Ectodermal cell (in vitro differentiated cells): Measurements from ENCODE around the gene RAD51B.

Source experiments
- H3K27ac ChIP-seq: 2 replicates; pipeline ENCODE4 v1.7.0; 2013; ENCODE audit warnings: mild to moderate bottlenecking, low read depth, low read length; ENCODE audit not compliant: insufficient read depth, poor library complexity, severe bottlenecking
- H3K27me3 ChIP-seq: 2 replicates; pipeline ENCODE4 v1.7.0; 2013; ENCODE audit warnings: mild to moderate bottlenecking, low read length; ENCODE audit not compliant: insufficient read depth, control insufficient read depth, poor library complexity, severe bottlenecking
- H3K36me3 ChIP-seq: one replicate; pipeline ENCODE4 v1.7.0; 2013; ENCODE audit warnings: low read length; ENCODE audit not compliant: control insufficient read depth, insufficient read depth
- H3K4me1 ChIP-seq: one replicate; pipeline ENCODE4 v1.7.0; 2013; ENCODE audit warnings: low read length; ENCODE audit not compliant: control insufficient read depth, insufficient read depth
- H3K4me3 ChIP-seq: 2 replicates; pipeline ENCODE4 v1.7.0; 2013; ENCODE audit warnings: low read depth, low read length, control low read depth; ENCODE audit not compliant: insufficient read depth
- H3K9me3 ChIP-seq: 2 replicates; pipeline ENCODE4 v1.7.0; 2013; ENCODE audit warnings: mild to moderate bottlenecking, low read length, moderate library complexity; ENCODE audit not compliant: control insufficient read depth
- WGBS, 2 experiments: methylation state at CpG; one replicate each; pipeline ENCODE4 v1.1.7; 2013; ENCODE audit warnings: missing lambda C conversion rate in 2 of 2; 5-methylcytosine and 5-hydroxymethylcytosine counted together

RAD51B gene

GRCh38 chr14:68552602-68553001 is 733.0 kb downstream of the RAD51B start:
- Histone ChIP-seq H3K27ac (no peak overlapping the region), H3K36me3 (no peaks in the 10 kb centered on the region), H3K4me1 (peaks cover 25% of the 10 kb centered on the region), H3K27me3 (no peaks in the 10 kb centered on the region), H3K4me3 (no peak overlapping the region), H3K9me3 (no peaks in the 10 kb centered on the region)
- 78 to 90% methylated on average over 2 of the region's 2 CpGs for WGBS, 2 experiments

GRCh38 chr14:68553311-68553710 is 733.7 kb downstream of the RAD51B start:
- Histone ChIP-seq H3K4me3 (no peak overlapping the region), H3K27ac (no peak overlapping the region), H3K27me3 (no peaks in the 10 kb centered on the region), H3K36me3 (no peaks in the 10 kb centered on the region), H3K9me3 (no peaks in the 10 kb centered on the region), H3K4me1 (peaks cover 18% of the 10 kb centered on the region)
- WGBS, 2 experiments, result 83 to 88% methylated on average over 3 of the region's 3 CpGs

GRCh38 chr14:68554231-68554630 is 734.7 kb downstream of the RAD51B start:
- H3K9me3 ChIP-seq, result no peaks in the 10 kb centered on the region
- no peak overlapping the region for H3K27ac ChIP-seq
- no peaks in the 10 kb centered on the region for H3K36me3 ChIP-seq
- H3K4me1 ChIP-seq, result peaks cover 9% of the 10 kb centered on the region
- no peak overlapping the region for H3K4me3 ChIP-seq
- no peaks in the 10 kb centered on the region for H3K27me3 ChIP-seq
- 85 to 88% methylated on average over 4 of the region's 4 CpGs for WGBS, 2 experiments

GRCh38 chr14:68556253-68556652 is 736.7 kb downstream of the RAD51B start:
- WGBS, 2 experiments, result 96 to 97% methylated on average over 4 of the region's 4 CpGs
- Histone ChIP-seq H3K4me1 (peaks cover 1% of the 10 kb centered on the region), H3K27ac (no peak overlapping the region), H3K36me3 (no peaks in the 10 kb centered on the region), H3K9me3 (no peaks in the 10 kb centered on the region), H3K27me3 (no peaks in the 10 kb centered on the region), H3K4me3 (no peak overlapping the region)

GRCh38 chr14:68557648-68558047 is 738.1 kb downstream of the RAD51B start:
- H3K9me3 ChIP-seq, result no peaks in the 10 kb centered on the region
- peaks cover 13% of the 10 kb centered on the region for H3K4me1 ChIP-seq
- H3K27ac ChIP-seq, result no peak overlapping the region
- no peak overlapping the region for H3K4me3 ChIP-seq
- H3K27me3 ChIP-seq, result no peaks in the 10 kb centered on the region
- 83 to 92% methylated on average over 2 of the region's 2 CpGs for WGBS, 2 experiments
- no peaks in the 10 kb centered on the region for H3K36me3 ChIP-seq

GRCh38 chr14:68558096-68558495 is 738.5 kb downstream of the RAD51B start:
- no peak overlapping the region for H3K27ac ChIP-seq
- no peaks in the 10 kb centered on the region for H3K9me3 ChIP-seq
- H3K27me3 ChIP-seq, result no peaks in the 10 kb centered on the region
- no peak overlapping the region for H3K4me3 ChIP-seq
- WGBS, 2 experiments, result 94 to 97% methylated on average over 11 of the region's 11 CpGs
- no peaks in the 10 kb centered on the region for H3K36me3 ChIP-seq
- peaks cover 16% of the 10 kb centered on the region for H3K4me1 ChIP-seq

GRCh38 chr14:68559949-68560348 is 740.4 kb downstream of the RAD51B start:
- Histone ChIP-seq H3K27me3 (no peaks in the 10 kb centered on the region), H3K27ac (no peak overlapping the region), H3K4me3 (no peak overlapping the region), H3K4me1 (peaks cover 33% of the 10 kb centered on the region), H3K36me3 (no peaks in the 10 kb centered on the region), H3K9me3 (no peaks in the 10 kb centered on the region)
- 94 to 97% methylated on average over 2 to 5 of the region's 5 CpGs for WGBS, 2 experiments

GRCh38 chr14:68561531-68562007 is 742.0 kb downstream of the RAD51B start:
- no peak overlapping the region for H3K27ac ChIP-seq
- H3K4me3 ChIP-seq, result no peak overlapping the region
- H3K36me3 ChIP-seq, result no peaks in the 10 kb centered on the region
- H3K9me3 ChIP-seq, result no peaks in the 10 kb centered on the region
- WGBS, 2 experiments, result 80 to 82% methylated on average over 10 of the region's 10 CpGs
- H3K27me3 ChIP-seq, result no peaks in the 10 kb centered on the region
- peaks cover 36% of the 10 kb centered on the region for H3K4me1 ChIP-seq

GRCh38 chr14:68562911-68563250 is 743.3 kb downstream of the RAD51B start:
- Histone ChIP-seq H3K27me3 (no peaks in the 10 kb centered on the region), H3K36me3 (no peaks in the 10 kb centered on the region), H3K27ac (no peak overlapping the region), H3K4me3 (no peak overlapping the region), H3K4me1 (peaks cover 40% of the 10 kb centered on the region), H3K9me3 (no peaks in the 10 kb centered on the region)
- WGBS, 2 experiments, result 93 to 97% methylated on average over 9 of the region's 9 CpGs

GRCh38 chr14:68563251-68564131 is 743.9 kb downstream of the RAD51B start:
- WGBS, 2 experiments, result 88 to 91% methylated on average over 21 of the region's 21 CpGs
- H3K4me1 ChIP-seq, result peaks cover 45% of the 10 kb centered on the region
- H3K4me3 ChIP-seq, result no peak overlapping the region
- no peaks in the 10 kb centered on the region for H3K27me3 ChIP-seq
- H3K9me3 ChIP-seq, result no peaks in the 10 kb centered on the region
- no peaks in the 10 kb centered on the region for H3K36me3 ChIP-seq
- no peak overlapping the region for H3K27ac ChIP-seq
